Endothelial cell of umbilical vein (primary cell): ENCODE data around the gene ENTPD1. TPM values are rescaled to one million over a fixed set of nuclear protein-coding genes. Genes with fewer than 3 reads are reported as not detected.

Experiments used
- BruUV-seq: library from RNA; stranded (reverse); fragments of 400-500 nt; replicated peaks from 2 replicates; lab custom pipeline; 2021; lab: Mats Ljungman, UMichigan
- CTCF ChIA-PET: fragments of 300-600, 350-600 bp; sonication (Branson Sonifier 250); formaldehyde crosslinking; loops from one replicate; lab custom pipeline; 2021; ENCODE audit warnings: antibody characterized with exemption, inconsistent platforms; lab: Charles Lee
- POLR2A ChIA-PET: fragments of 300-600, 350-600 bp; sonication (Branson Sonifier 250); formaldehyde crosslinking; loops from one replicate; lab custom pipeline; 2021; ENCODE audit warnings: antibody characterized with exemption, inconsistent platforms; lab: Charles Lee
- DNase-seq: peaks from one replicate; pipeline ENCODE4 v3.0.0-alpha.2; 2011; ENCODE audit warnings: low read depth, low spot score
- FAIRE-seq: peaks from 2 replicates; lab custom pipeline; 2011; peaks lifted over from hg19 to GRCh38; lab: Jason Lieb, UNC
- H2AFZ ChIP-seq: 2 replicates; pipeline ENCODE4 v1.6.0; 2012; ENCODE audit warnings: low read depth, low read length, control low read depth, inconsistent platforms
- H3K27ac ChIP-seq: 2 replicates; pipeline ENCODE4 v1.5.1; 2011; ENCODE audit warnings: low read depth, mild to moderate bottlenecking, control low read depth, low read length, moderate library complexity; ENCODE audit not compliant: insufficient read depth
- H3K27me3 ChIP-seq, 2 experiments: 2 replicates each; pipeline versions ENCODE4 v1.6.0 to v1.6.1; 2011; ENCODE audit warnings: low read length in 2 of 2, mixed read lengths in 1 of 2; ENCODE audit not compliant: control insufficient read depth in 2 of 2, insufficient read depth in 2 of 2
- H3K36me3 ChIP-seq, 2 experiments: 2 replicates in 1 of 2; 3 replicates in 1 of 2; pipeline ENCODE4 v1.5.1; 2011; ENCODE audit warnings: low read length in 2 of 2, mild to moderate bottlenecking in 1 of 2, moderate library complexity in 1 of 2; ENCODE audit not compliant: control insufficient read depth in 2 of 2, insufficient read depth in 2 of 2; ENCODE audit errors: extremely low read depth in 1 of 2
- H3K4me1 ChIP-seq: 3 replicates; pipeline ENCODE4 v1.5.1; 2011; ENCODE audit warnings: mild to moderate bottlenecking, low read length; ENCODE audit not compliant: control insufficient read depth, insufficient read depth; ENCODE audit errors: extremely low read depth
- H3K4me2 ChIP-seq: 2 replicates; pipeline ENCODE4 v1.6.1; 2011; ENCODE audit warnings: low read length, control low read depth, mixed read lengths; ENCODE audit not compliant: insufficient read depth
- H3K4me3 ChIP-seq, 3 experiments: fragments of 200-600 bp in 1 of 3; sonication (generic), shearing (Covaris generic) in 1 of 3; replicated peaks in 1 of 3; 2 replicates each; pipeline ENCODE4 v1.5.1; 2011 to 2016; ENCODE audit warnings: control low read depth in 3 of 3, low read length in 3 of 3, mild to moderate bottlenecking in 2 of 3, inconsistent platforms in 1 of 3, low read depth in 1 of 3, moderate library complexity in 1 of 3; ENCODE audit not compliant: insufficient read depth in 1 of 3
- H3K79me2 ChIP-seq: 2 replicates; pipeline ENCODE4 v1.6.0; 2012; ENCODE audit warnings: low read length, inconsistent platforms; ENCODE audit not compliant: control insufficient read depth, insufficient read depth
- H3K9ac ChIP-seq: replicated peaks from 2 replicates; pipeline ENCODE3; 2011; ENCODE audit warnings: low read length, control low read depth; ENCODE audit not compliant: insufficient read depth; ENCODE audit errors: extremely low read depth
- H3K9me1 ChIP-seq: replicated peaks from 3 replicates; pipeline ENCODE4 v1.6.0; 2011; ENCODE audit warnings: mild to moderate bottlenecking, low read length; ENCODE audit not compliant: control insufficient read depth, insufficient read depth; ENCODE audit errors: extremely low read depth
- H3K9me3 ChIP-seq: replicated peaks from 2 replicates; pipeline ENCODE4 v1.5.1; 2012; ENCODE audit warnings: low read length, inconsistent platforms; ENCODE audit not compliant: control insufficient read depth, insufficient read depth
- H4K20me1 ChIP-seq: replicated peaks from 2 replicates; pipeline ENCODE3; 2011; ENCODE audit warnings: mild to moderate bottlenecking, low read length; ENCODE audit not compliant: control insufficient read depth, insufficient read depth; ENCODE audit errors: extremely low read depth
- CTCF ChIP-seq, 2 donors: IDR thresholded peaks; 1 replicate in 1 of 2; 2 replicates in 1 of 2; pipeline ENCODE4 v1.5.1; 2011; ENCODE audit warnings: low read length in 2 of 2, mild to moderate bottlenecking in 2 of 2, moderate library complexity in 2 of 2, control low read depth in 1 of 2, inconsistent platforms in 1 of 2, low read depth in 1 of 2; ENCODE audit not compliant: insufficient read depth in 1 of 2; ENCODE audit errors: extremely low read depth in 1 of 2
- EZH2 ChIP-seq: IDR thresholded peaks from 2 replicates; pipeline ENCODE4 v1.6.1; 2012; ENCODE audit warnings: borderline replicate concordance, low read depth, mild to moderate bottlenecking, moderate library complexity, low read length, inconsistent platforms; ENCODE audit not compliant: severe bottlenecking
- FOS ChIP-seq: IDR thresholded peaks from 2 replicates; pipeline ENCODE4 v1.6.1; 2011; ENCODE audit warnings: mild to moderate bottlenecking, low read length, moderate library complexity, borderline replicate concordance; ENCODE audit not compliant: insufficient read depth
- GATA2 ChIP-seq: IDR thresholded peaks from 2 replicates; pipeline ENCODE4 v1.7.0; 2011; ENCODE audit warnings: low read depth, mild to moderate bottlenecking, moderate library complexity, mixed read lengths, low read length; ENCODE audit not compliant: insufficient read length, insufficient read depth
- JUN ChIP-seq: IDR thresholded peaks from 2 replicates; pipeline ENCODE4 v1.6.1; 2011; ENCODE audit warnings: borderline replicate concordance, low read depth; ENCODE audit not compliant: insufficient read length, insufficient read depth
- MAX ChIP-seq: IDR thresholded peaks from 2 replicates; pipeline ENCODE4 v1.6.1; 2011; ENCODE audit not compliant: insufficient read depth, insufficient read length
- MYC ChIP-seq: IDR thresholded peaks from one replicate; pipeline ENCODE4 v1.6.1; 2011; ENCODE audit warnings: mild to moderate bottlenecking, low read depth, low read length
- POLR2A ChIP-seq: IDR thresholded peaks from 2 replicates; pipeline ENCODE4 v1.6.1; 2012; ENCODE audit warnings: low read depth, mild to moderate bottlenecking, control low read depth, low read length
- POLR2AphosphoS5 ChIP-seq: IDR thresholded peaks from 2 replicates; pipeline ENCODE4 v1.6.1; 2012; ENCODE audit warnings: low read depth, mild to moderate bottlenecking, control low read depth, low read length, moderate library complexity; ENCODE audit not compliant: insufficient read depth
- dilution Hi-C: fragments of 300-500 bp; cut with MboI; formaldehyde crosslinking; loops from one replicate; pipeline ENCODE4 v1.15.0; 2019; ENCODE audit warnings: low sequenced_read_pairs; ENCODE audit not compliant: extremely low pct_ligation_motif_present
- intact Hi-C: fragments of 100-400 bp; cut with micrococcal nuclease; formaldehyde crosslinking; loops from one replicate; pipeline ENCODE4 v1.10.0; 2022
- polyA plus RNA-seq, 4 experiments: library from polyadenylated mRNA; depleted of rRNA in 3 of 4; stranded (reverse) in 3 of 4; unstranded in 1 of 4; fragments of >200 nt; gene quantifications; 2 replicates each; pipeline versions ENCODE4 v1.2.1 to v1.2.3, GENCODE V29; 2011 to 2012; ENCODE audit warnings: missing spikeins in 1 of 4
- total RNA-seq: library from RNA; stranded (reverse); gene quantifications from 2 replicates; pipeline ENCODE4 v1.2.3, GENCODE V29; 2021

The ENTPD1 gene
- total and polyA plus RNA-seq, 2 donors (not counting 3 experiments of a cell fraction or from before 2014, with no cell fraction given), result 10.2 to 23.0 TPM

GRCh38 chr10:95792211-95792780 is 36.3 kb downstream of the ENTPD1 start:
- Histone ChIP-seq H3K9me1 (no peaks in the 10 kb centered on the region), H3K36me3 (no peaks in the 10 kb centered on the region), H3K9ac (no peak overlapping the region), H3K4me3 (no peak overlapping the region), H3K4me2 (no peak overlapping the region), H3K79me2 (no peaks in the 10 kb centered on the region), H3K4me1 (peaks cover 40% of the 10 kb centered on the region), H3K27me3 (no peaks in the 10 kb centered on the region), H2AFZ (no peak overlapping the region), H4K20me1 (no peaks in the 10 kb centered on the region), H3K27ac (no peak overlapping the region), H3K9me3 (no peaks in the 10 kb centered on the region)
- DNase-seq (no peak), FAIRE-seq (no peak)
- ChIA-PET POLR2A (no interaction called here), CTCF (interaction anchor here (1.0 kb wide), 3 partner anchors 49 to 99 kb away, joined by 3 to 15 read pairs (median 10); partner anchors contain the start of gene TCTN3)
- dilution Hi-C loops, result no loop called here
- BruUV-seq, result no TSS peak
- TF ChIP-seq POLR2AphosphoS5, result no peak
- no peak for TF ChIP-seq FOS
- TF ChIP-seq JUN, result no peak
- TF ChIP-seq EZH2, result no peak
- TF ChIP-seq GATA2, result no peak
- no peak for TF ChIP-seq CTCF (IDR thresholded peaks at IDR 0.05; ENCODE audit: extremely low read depth in 1 of 2, insufficient read depth in 1 of 2, low read depth in 1 of 2, low read length in 2 of 2)
- no peak for TF ChIP-seq POLR2A
- TF ChIP-seq MAX, result no peak
- TF ChIP-seq MYC, result no peak
- intact Hi-C loops, result loop anchor here (2.0 kb wide), 2 partner anchors 49 kb away; no protein-coding TSS in a partner anchor
